ENCODE results near the gene BANF2. TPM values are rescaled to one million over a fixed set of nuclear protein-coding genes. Genes with fewer than 3 reads are reported as not detected.

The BANF2 gene
- total and polyA plus RNA-seq, 4 donors = not detected

DNA sequence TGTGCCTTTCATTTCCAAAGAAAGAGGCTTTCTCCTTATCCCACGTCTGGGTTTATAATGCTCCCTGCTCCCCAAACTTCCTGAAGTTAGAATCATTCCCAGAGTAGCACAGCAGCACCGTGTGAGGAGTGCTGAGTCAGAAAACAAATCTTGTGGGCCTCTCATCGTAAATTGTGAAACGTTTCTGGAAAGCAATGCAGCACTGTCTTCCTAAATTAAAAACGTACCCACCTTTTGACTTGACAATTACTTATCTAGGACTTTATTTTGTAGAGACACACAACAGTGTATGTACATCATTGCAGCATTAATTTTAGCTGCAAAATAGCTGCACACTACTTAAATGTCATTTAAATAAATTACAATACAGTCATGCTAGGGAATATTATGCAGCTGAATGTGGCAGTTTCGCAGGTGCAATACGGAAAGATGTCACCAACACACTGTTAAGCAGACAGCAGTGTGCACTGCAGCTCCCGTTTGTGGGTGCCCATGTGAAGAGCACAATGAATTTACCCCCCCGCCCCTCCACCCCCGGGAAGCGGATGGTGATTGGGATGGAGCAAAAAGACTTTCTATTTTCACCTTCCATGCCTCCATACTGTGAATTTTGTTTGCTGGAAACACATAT, 48.5 kb upstream of the BANF2 start (continued):
- TF ChIP-seq, protein P1, sequence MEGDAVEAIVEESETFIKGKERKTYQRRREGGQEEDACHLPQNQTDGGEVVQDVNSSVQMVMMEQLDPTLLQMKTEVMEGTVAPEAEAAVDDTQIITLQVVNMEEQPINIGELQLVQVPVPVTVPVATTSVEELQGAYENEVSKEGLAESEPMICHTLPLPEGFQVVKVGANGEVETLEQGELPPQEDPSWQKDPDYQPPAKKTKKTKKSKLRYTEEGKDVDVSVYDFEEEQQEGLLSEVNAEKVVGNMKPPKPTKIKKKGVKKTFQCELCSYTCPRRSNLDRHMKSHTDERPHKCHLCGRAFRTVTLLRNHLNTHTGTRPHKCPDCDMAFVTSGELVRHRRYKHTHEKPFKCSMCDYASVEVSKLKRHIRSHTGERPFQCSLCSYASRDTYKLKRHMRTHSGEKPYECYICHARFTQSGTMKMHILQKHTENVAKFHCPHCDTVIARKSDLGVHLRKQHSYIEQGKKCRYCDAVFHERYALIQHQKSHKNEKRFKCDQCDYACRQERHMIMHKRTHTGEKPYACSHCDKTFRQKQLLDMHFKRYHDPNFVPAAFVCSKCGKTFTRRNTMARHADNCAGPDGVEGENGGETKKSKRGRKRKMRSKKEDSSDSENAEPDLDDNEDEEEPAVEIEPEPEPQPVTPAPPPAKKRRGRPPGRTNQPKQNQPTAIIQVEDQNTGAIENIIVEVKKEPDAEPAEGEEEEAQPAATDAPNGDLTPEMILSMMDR (IDR thresholded peaks at IDR 0.05; ENCODE audit: low read depth, low read length, missing input control) = no peak
- TF ChIP-seq SP1 (IDR thresholded peaks at IDR 0.05) = no peak

DNA sequence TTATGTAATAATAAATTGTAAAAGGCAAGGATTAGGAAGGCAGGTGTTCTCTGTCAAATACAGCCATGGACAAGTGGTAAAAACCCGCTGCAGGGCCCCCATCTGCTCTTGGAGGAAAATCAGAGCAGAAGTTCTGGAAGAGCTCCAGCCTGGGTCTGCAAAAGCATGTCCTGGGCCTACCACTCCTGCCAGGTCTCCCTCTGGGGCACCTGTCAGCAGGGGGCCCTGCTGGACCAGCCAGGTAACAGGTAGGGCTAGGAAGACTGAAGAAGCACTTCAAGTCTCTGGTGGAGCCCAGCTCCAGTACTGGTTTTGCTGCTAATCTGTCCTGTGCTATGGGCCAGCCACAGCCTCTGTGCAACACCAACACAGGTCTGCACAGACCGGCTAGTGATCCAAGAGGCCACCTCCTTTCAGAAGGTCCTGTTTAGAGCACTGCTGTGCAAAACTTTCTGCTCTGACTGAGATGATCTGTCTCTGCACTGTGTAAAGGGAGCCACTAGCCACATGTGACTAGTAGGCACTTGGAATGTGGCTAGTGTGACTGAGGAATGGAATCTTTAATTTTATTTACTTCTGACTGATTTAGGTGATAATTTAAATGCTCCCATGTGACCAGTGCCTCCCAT, 47.9 kb upstream of the BANF2 start:
- Histone ChIP-seq H3K27ac (ENCODE audit: low read depth in 1 of 2, low read length in 2 of 2) (no peak overlapping the region), H3K36me3 (ENCODE audit: control insufficient read depth in 4 of 4, insufficient read depth in 3 of 4, low read depth in 1 of 4, low read length in 3 of 4) (peaks cover 3 to 18% (median 14%) of the 10 kb centered on the region in 4 donors), H3K4me3 (ENCODE audit: low read depth in 1 of 3, low read length in 3 of 3) (no peak overlapping the region), H3K4me1 (ENCODE audit: control insufficient read depth in 4 of 4, insufficient read depth in 4 of 4, low read length in 3 of 4) (peaks cover 23 to 68% (median 60%) of the 10 kb centered on the region in 4 donors), H3K9me3 (ENCODE audit: control insufficient read depth in 4 of 4, low read length in 3 of 4) (no peaks in the 10 kb centered on the region), H3K9ac (ENCODE audit: low read depth in 1 of 2, low read length in 2 of 2) (peak overlapping the region in 1 of 2 donors; percentile 18), H3K27me3 (ENCODE audit: control insufficient read depth in 4 of 4, insufficient read depth in 4 of 4, low read length in 3 of 4) (no peaks in the 10 kb centered on the region)
- DNase-seq (ENCODE audit: low spot score) = no peak
- 84% methylated on average over 2 of the region's 2 CpGs for WGBS
- no peak for TF ChIP-seq RAD21 (IDR thresholded peaks at IDR 0.05)
- no peak for TF ChIP-seq RXRA (IDR thresholded peaks at IDR 0.05)
- TF ChIP-seq, protein P2, sequence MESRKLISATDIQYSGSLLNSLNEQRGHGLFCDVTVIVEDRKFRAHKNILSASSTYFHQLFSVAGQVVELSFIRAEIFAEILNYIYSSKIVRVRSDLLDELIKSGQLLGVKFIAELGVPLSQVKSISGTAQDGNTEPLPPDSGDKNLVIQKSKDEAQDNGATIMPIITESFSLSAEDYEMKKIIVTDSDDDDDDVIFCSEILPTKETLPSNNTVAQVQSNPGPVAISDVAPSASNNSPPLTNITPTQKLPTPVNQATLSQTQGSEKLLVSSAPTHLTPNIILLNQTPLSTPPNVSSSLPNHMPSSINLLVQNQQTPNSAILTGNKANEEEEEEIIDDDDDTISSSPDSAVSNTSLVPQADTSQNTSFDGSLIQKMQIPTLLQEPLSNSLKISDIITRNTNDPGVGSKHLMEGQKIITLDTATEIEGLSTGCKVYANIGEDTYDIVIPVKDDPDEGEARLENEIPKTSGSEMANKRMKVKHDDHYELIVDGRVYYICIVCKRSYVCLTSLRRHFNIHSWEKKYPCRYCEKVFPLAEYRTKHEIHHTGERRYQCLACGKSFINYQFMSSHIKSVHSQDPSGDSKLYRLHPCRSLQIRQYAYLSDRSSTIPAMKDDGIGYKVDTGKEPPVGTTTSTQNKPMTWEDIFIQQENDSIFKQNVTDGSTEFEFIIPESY (IDR thresholded peaks at IDR 0.05) = no peak
- TF ChIP-seq NR2F2 (IDR thresholded peaks at IDR 0.05) = no peak
- TF ChIP-seq HNF4G (IDR thresholded peaks at IDR 0.05) = no peak
- TF ChIP-seq, protein P1 (IDR thresholded peaks at IDR 0.05; ENCODE audit: low read depth, low read length, missing input control) = no peak
- TF ChIP-seq EGR1 (IDR thresholded peaks at IDR 0.05; ENCODE audit: low read depth in 2 of 2) = no peak
- TF ChIP-seq YY1 (IDR thresholded peaks at IDR 0.05) = no peak
- TF ChIP-seq, protein P3, sequence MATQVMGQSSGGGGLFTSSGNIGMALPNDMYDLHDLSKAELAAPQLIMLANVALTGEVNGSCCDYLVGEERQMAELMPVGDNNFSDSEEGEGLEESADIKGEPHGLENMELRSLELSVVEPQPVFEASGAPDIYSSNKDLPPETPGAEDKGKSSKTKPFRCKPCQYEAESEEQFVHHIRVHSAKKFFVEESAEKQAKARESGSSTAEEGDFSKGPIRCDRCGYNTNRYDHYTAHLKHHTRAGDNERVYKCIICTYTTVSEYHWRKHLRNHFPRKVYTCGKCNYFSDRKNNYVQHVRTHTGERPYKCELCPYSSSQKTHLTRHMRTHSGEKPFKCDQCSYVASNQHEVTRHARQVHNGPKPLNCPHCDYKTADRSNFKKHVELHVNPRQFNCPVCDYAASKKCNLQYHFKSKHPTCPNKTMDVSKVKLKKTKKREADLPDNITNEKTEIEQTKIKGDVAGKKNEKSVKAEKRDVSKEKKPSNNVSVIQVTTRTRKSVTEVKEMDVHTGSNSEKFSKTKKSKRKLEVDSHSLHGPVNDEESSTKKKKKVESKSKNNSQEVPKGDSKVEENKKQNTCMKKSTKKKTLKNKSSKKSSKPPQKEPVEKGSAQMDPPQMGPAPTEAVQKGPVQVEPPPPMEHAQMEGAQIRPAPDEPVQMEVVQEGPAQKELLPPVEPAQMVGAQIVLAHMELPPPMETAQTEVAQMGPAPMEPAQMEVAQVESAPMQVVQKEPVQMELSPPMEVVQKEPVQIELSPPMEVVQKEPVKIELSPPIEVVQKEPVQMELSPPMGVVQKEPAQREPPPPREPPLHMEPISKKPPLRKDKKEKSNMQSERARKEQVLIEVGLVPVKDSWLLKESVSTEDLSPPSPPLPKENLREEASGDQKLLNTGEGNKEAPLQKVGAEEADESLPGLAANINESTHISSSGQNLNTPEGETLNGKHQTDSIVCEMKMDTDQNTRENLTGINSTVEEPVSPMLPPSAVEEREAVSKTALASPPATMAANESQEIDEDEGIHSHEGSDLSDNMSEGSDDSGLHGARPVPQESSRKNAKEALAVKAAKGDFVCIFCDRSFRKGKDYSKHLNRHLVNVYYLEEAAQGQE (IDR thresholded peaks at IDR 0.05) = no peak
- TF ChIP-seq, protein P4, sequence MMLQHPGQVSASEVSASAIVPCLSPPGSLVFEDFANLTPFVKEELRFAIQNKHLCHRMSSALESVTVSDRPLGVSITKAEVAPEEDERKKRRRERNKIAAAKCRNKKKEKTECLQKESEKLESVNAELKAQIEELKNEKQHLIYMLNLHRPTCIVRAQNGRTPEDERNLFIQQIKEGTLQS (IDR thresholded peaks at IDR 0.05) = no peak
- no peak for TF ChIP-seq JUND (IDR thresholded peaks at IDR 0.05)
- no peak for TF ChIP-seq TAF1 (conservative IDR thresholded peaks at IDR 0.05)
- no peak for TF ChIP-seq HNF4A (conservative IDR thresholded peaks at IDR 0.05)
- TF ChIP-seq FOXA1 (IDR thresholded peaks at IDR 0.05) = no peak
- TF ChIP-seq FOXA2 (IDR thresholded peaks at IDR 0.05) = no peak
- no peak for TF ChIP-seq GABPA (IDR thresholded peaks at IDR 0.05 in 1 of 2, conservative IDR thresholded peaks at IDR 0.05 in 1 of 2)
- no peak for TF ChIP-seq SP1 (IDR thresholded peaks at IDR 0.05)

Measured in liver (tissue), 9 donors.